22Rv1 (cell line): ENCODE data around the gene PLTP.

Source experiments
- CTCF ChIP-seq: fragments of 450-650 bp; IDR thresholded peaks from 2 replicates; pipeline ENCODE4 v1.5.1; 2017; ENCODE audit warnings: mild to moderate bottlenecking
- ZFX ChIP-seq: fragments of 450-650 bp; IDR thresholded peaks from 2 replicates; pipeline ENCODE4 v1.6.1; 2017; ENCODE audit warnings: antibody characterized with exemption, borderline replicate concordance

- TF ChIP-seq CTCF (no peak), ZFX (no peak)
Observed at GRCh38 chr20:45873409-45874103, 38.4 kb downstream of the PLTP start.
